Esophagus squamous epithelium (tissue), 4 donors: Measurements from ENCODE around the gene RITA1.

ENCODE experiments used
- POLR2A ChIP-seq, 4 donors: fragments of 450-650 bp; IDR thresholded peaks; one replicate each; pipeline ENCODE4 v1.6.1; 2017; ENCODE audit warnings: antibody characterized with exemption in 4 of 4, mild to moderate bottlenecking in 4 of 4, moderate library complexity in 3 of 4
- TF ChIP-seq, protein P1 (sequence below), 6 experiments: fragments of 450-650 bp in 4 of 6; fragments of 200-600 bp in 2 of 6; sonication (generic) in 2 of 6; IDR thresholded peaks; one replicate each; pipeline ENCODE4 v1.5.1; 2016 to 2019; ENCODE audit warnings: antibody characterized with exemption in 6 of 6, mild to moderate bottlenecking in 4 of 6, moderate library complexity in 4 of 6

DNA sequence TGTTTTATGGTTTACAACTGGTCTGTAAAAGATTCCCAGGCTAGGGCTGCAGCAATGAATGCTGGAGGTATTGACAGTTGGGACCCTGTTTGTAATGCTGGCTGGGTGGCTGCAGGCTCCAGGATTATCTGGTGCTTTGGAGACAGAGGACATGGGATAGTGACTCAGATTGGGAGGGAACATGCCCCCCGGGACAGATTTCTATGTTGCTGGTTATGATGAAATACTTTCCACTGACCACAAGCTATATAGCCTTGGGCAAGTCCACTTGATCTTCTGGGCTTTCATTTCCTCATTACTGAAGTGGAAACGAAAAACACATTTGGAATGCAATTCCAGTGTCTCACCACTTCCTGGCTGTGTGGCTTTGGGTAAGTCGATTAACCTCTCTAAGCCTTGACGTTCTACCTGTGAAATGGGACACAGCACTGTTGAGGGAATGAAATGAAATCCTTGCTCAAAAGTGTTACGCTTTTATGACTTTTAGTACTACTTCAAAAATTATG, 29.4 kb downstream of the RITA1 start:
- TF ChIP-seq POLR2A (IDR thresholded peaks at IDR 0.05) = no peak
- TF ChIP-seq, protein P1, sequence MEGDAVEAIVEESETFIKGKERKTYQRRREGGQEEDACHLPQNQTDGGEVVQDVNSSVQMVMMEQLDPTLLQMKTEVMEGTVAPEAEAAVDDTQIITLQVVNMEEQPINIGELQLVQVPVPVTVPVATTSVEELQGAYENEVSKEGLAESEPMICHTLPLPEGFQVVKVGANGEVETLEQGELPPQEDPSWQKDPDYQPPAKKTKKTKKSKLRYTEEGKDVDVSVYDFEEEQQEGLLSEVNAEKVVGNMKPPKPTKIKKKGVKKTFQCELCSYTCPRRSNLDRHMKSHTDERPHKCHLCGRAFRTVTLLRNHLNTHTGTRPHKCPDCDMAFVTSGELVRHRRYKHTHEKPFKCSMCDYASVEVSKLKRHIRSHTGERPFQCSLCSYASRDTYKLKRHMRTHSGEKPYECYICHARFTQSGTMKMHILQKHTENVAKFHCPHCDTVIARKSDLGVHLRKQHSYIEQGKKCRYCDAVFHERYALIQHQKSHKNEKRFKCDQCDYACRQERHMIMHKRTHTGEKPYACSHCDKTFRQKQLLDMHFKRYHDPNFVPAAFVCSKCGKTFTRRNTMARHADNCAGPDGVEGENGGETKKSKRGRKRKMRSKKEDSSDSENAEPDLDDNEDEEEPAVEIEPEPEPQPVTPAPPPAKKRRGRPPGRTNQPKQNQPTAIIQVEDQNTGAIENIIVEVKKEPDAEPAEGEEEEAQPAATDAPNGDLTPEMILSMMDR (IDR thresholded peaks at IDR 0.05) = peak in 2 of 6 experiments; percentile 9 to 26
